PFSK-1 (cell line): ENCODE data around the gene MAGI2.

Source experiments
- FOXP2 ChIP-seq: optimal IDR thresholded peaks from 2 replicates; pipeline ENCODE3; 2011; ENCODE audit warnings: borderline replicate concordance, control low read depth, inconsistent platforms; ENCODE audit not compliant: insufficient read depth; ENCODE audit errors: extremely low read length, extremely low read depth
- POLR2AphosphoS5 ChIP-seq: IDR thresholded peaks from 2 replicates; pipeline ENCODE4 v1.6.1; 2012; ENCODE audit warnings: low read depth, mild to moderate bottlenecking, control low read depth, low read length, moderate library complexity
- REST ChIP-seq, 2 experiments: IDR thresholded peaks; 2 replicates each; pipeline versions ENCODE4 v1.6.1 to v1.8.0; 2011 to 2012; ENCODE audit warnings: low read depth in 2 of 2, low read length in 2 of 2, control low read depth in 1 of 2, inconsistent platforms in 1 of 2, mild to moderate bottlenecking in 1 of 2, moderate library complexity in 1 of 2; ENCODE audit not compliant: insufficient read depth in 1 of 2
- SIN3A ChIP-seq: IDR thresholded peaks from 2 replicates; pipeline ENCODE4 v1.6.1; 2012; ENCODE audit warnings: mild to moderate bottlenecking, low read length, moderate library complexity, borderline replicate concordance; ENCODE audit not compliant: insufficient read depth
- TAF1 ChIP-seq: IDR thresholded peaks from 2 replicates; pipeline ENCODE4 v1.6.1; 2012; ENCODE audit warnings: low read length, control low read depth, borderline replicate concordance; ENCODE audit not compliant: insufficient read depth

The MAGI2 gene

GRCh38 chr7:78124216-78124615 lies 1329.3 kb downstream of the MAGI2 start:
- TF ChIP-seq TAF1 (no peak), REST (IDR thresholded peaks at IDR 0.05; ENCODE audit: insufficient read depth in 1 of 2, low read depth in 2 of 2, low read length in 2 of 2) (no peak), SIN3A (no peak), POLR2AphosphoS5 (no peak), FOXP2 (no peak)

- no peak for TF ChIP-seq TAF1
- no peak for TF ChIP-seq REST (IDR thresholded peaks at IDR 0.05; ENCODE audit: insufficient read depth in 1 of 2, low read depth in 2 of 2, low read length in 2 of 2)
- no peak for TF ChIP-seq FOXP2
- no peak for TF ChIP-seq SIN3A
- TF ChIP-seq POLR2AphosphoS5 = no peak
These were observed 1331.6 kb downstream of the MAGI2 start for GRCh38 chr7:78121888-78122287.

- TF ChIP-seq FOXP2 (no peak), REST (IDR thresholded peaks at IDR 0.05; ENCODE audit: insufficient read depth in 1 of 2, low read depth in 2 of 2, low read length in 2 of 2) (no peak), TAF1 (no peak), POLR2AphosphoS5 (no peak), SIN3A (no peak)
These were observed 1335.0 kb downstream of the MAGI2 start for GRCh38 chr7:78118470-78118869.

GRCh38 chr7:78115876-78116275 lies 1337.6 kb downstream of the MAGI2 start:
- no peak for TF ChIP-seq REST (IDR thresholded peaks at IDR 0.05; ENCODE audit: insufficient read depth in 1 of 2, low read depth in 2 of 2, low read length in 2 of 2)
- TF ChIP-seq TAF1 = no peak
- TF ChIP-seq POLR2AphosphoS5 = no peak
- TF ChIP-seq FOXP2 = no peak
- TF ChIP-seq SIN3A = no peak

- TF ChIP-seq SIN3A = no peak
- no peak for TF ChIP-seq FOXP2
- TF ChIP-seq REST (IDR thresholded peaks at IDR 0.05; ENCODE audit: insufficient read depth in 1 of 2, low read depth in 2 of 2, low read length in 2 of 2) = no peak
- TF ChIP-seq POLR2AphosphoS5 = no peak
- TF ChIP-seq TAF1 = no peak
These were observed 1338.5 kb downstream of the MAGI2 start for GRCh38 chr7:78114993-78115392.
